ENCODE data around the gene MFGE8. TPM values are rescaled to one million over a fixed set of nuclear protein-coding genes. Genes with fewer than 3 reads are reported as not detected.

MFGE8 gene
- total RNA-seq, 6 donors from 2014 or later: 87.8 to 423 (median 144) TPM

- Histone ChIP-seq H3K27me3 (no peaks in the 10 kb centered on the region), H3K4me3 (no peak overlapping the region), H3K9me3 (no peaks in the 10 kb centered on the region), H3K4me1 (no peaks in the 10 kb centered on the region), H3K27ac (no peak overlapping the region), H3K36me3 (no peaks in the 10 kb centered on the region)
- ATAC-seq (ENCODE audit: low FRiP score in 2 of 2) (peak in 1 of 2 donors; percentile 37), DNase-seq (no peak)
- TF ChIP-seq POLR2AphosphoS5 (IDR thresholded peaks at IDR 0.05): no peak
- TF ChIP-seq EP300 (IDR thresholded peaks at IDR 0.05): no peak
- no peak for TF ChIP-seq CTCF (IDR thresholded peaks at IDR 0.05)
- no peak for TF ChIP-seq POLR2A (IDR thresholded peaks at IDR 0.05)
- WGBS, 2 donors: 79 to 82% methylated on average over 3 to 15 of the region's 15 CpGs
These were observed 41.5 kb upstream of the MFGE8 start for GRCh38 chr15:88954431-88955277.

GRCh38 chr15:88950600-88951160 lies 37.5 kb upstream of the MFGE8 start:
- TF ChIP-seq CTCF (IDR thresholded peaks at IDR 0.05) (no peak), POLR2A (IDR thresholded peaks at IDR 0.05) (no peak), POLR2AphosphoS5 (IDR thresholded peaks at IDR 0.05) (no peak), EP300 (IDR thresholded peaks at IDR 0.05) (no peak)
- Histone ChIP-seq H3K4me1 (no peaks in the 10 kb centered on the region), H3K27me3 (no peaks in the 10 kb centered on the region), H3K4me3 (no peak overlapping the region), H3K36me3 (no peaks in the 10 kb centered on the region), H3K27ac (no peak overlapping the region), H3K9me3 (no peaks in the 10 kb centered on the region)
- DNase-seq: no peak
- no peak for ATAC-seq (ENCODE audit: low FRiP score in 2 of 2)
- 93 to 98% methylated on average over 6 of the region's 6 CpGs for WGBS, 2 donors

- ATAC-seq (ENCODE audit: low FRiP score in 2 of 2): no peak
- TF ChIP-seq EP300 (IDR thresholded peaks at IDR 0.05) (no peak), POLR2A (IDR thresholded peaks at IDR 0.05) (no peak), CTCF (IDR thresholded peaks at IDR 0.05) (no peak), POLR2AphosphoS5 (IDR thresholded peaks at IDR 0.05) (no peak)
- no peak overlapping the region for H3K4me3 ChIP-seq
These were observed 36.7 kb upstream of the MFGE8 start for GRCh38 chr15:88949734-88950400.

GRCh38 chr15:88940110-88940675 lies 27.0 kb upstream of the MFGE8 start:
- ATAC-seq (ENCODE audit: low FRiP score in 2 of 2) (no peak), DNase-seq (no peak)
- 80 to 90% methylated on average over 4 of the region's 4 CpGs for WGBS, 2 donors
- H3K9me3 ChIP-seq: no peaks in the 10 kb centered on the region
- H3K36me3 ChIP-seq: no peaks in the 10 kb centered on the region
- TF ChIP-seq POLR2A (IDR thresholded peaks at IDR 0.05) (no peak), CTCF (IDR thresholded peaks at IDR 0.05) (no peak), POLR2AphosphoS5 (IDR thresholded peaks at IDR 0.05) (no peak), EP300 (IDR thresholded peaks at IDR 0.05) (no peak)
- no peaks in the 10 kb centered on the region for H3K4me1 ChIP-seq
- H3K27me3 ChIP-seq: no peaks in the 10 kb centered on the region
- no peak overlapping the region for H3K27ac ChIP-seq
- no peak overlapping the region for H3K4me3 ChIP-seq

More at GRCh38 chr15:88949734-88950400, 36.7 kb upstream of the MFGE8 start:
- WGBS, 2 donors: 93% methylated on average over 5 of the region's 5 CpGs
- Histone ChIP-seq H3K4me1 (no peaks in the 10 kb centered on the region), H3K27me3 (no peaks in the 10 kb centered on the region), H3K27ac (no peak overlapping the region), H3K36me3 (no peaks in the 10 kb centered on the region), H3K9me3 (no peaks in the 10 kb centered on the region)
- DNase-seq: no peak
